Esophagus mucosa (tissue), 1 donor: Measurements from ENCODE around the gene SKIL. TPM values are rescaled to one million over a fixed set of nuclear protein-coding genes. Genes with fewer than 3 reads are reported as not detected.

ENCODE experiments used
- ATAC-seq: fragments of 200-7000 bp; cut with Tn5 transposase; one replicate; pipeline ENCODE4 v1.9.1; 2020
- total RNA-seq: library from RNA; stranded (reverse); gene quantifications from one replicate; pipeline ENCODE4 v1.2.4, GENCODE V29; 2023
- donor health status: DM: yes; HTN: yes; CAD: no.

SKIL gene
- total RNA-seq, 1 donor from 2014 or later: 35.0 TPM

- no peak for ATAC-seq
Measured at GRCh38 chr3:170438836-170439235, 81.3 kb downstream of the SKIL start.

- peak; percentile 75 for ATAC-seq
Measured at GRCh38 chr3:170440344-170440743, 82.8 kb downstream of the SKIL start.

GRCh38 chr3:170441412-170441811 is 83.9 kb downstream of the SKIL start:
- ATAC-seq: no peak

GRCh38 chr3:170442947-170443346 is 85.4 kb downstream of the SKIL start:
- no peak for ATAC-seq

GRCh38 chr3:170443457-170443856 is 85.9 kb downstream of the SKIL start:
- no peak for ATAC-seq

Other genes starting within 250 kb of the SKIL start
- 26.7 TPM for gene PHC3, start 176.0 kb upstream of the SKIL start, total RNA-seq
- gene PRKCI, start 135.3 kb upstream of the SKIL start, total RNA-seq: 28.5 TPM
- 1.2 TPM for gene CLDN11, start 61.2 kb downstream of the SKIL start, total RNA-seq
- gene SLC7A14, start 228.4 kb downstream of the SKIL start, total RNA-seq: not detected